Transverse colon (tissue), 4 donors: Measurements from ENCODE around the gene FAAH.

ENCODE experiments used
- CTCF ChIP-seq, 5 experiments: fragments of 200-600 bp in 3 of 5; fragments of 450-650 bp in 2 of 5; sonication (generic) in 3 of 5; IDR thresholded peaks; 1 replicate in 2 of 5; 2 replicates in 3 of 5; pipeline ENCODE4 v1.5.1; 2016 to 2017; ENCODE audit warnings: antibody characterized with exemption in 5 of 5, inconsistent platforms in 3 of 5, mild to moderate bottlenecking in 2 of 5, moderate library complexity in 1 of 5
- EP300 ChIP-seq: sonication (generic); formaldehyde crosslinking; IDR thresholded peaks from one replicate; pipeline ENCODE4 v1.6.1; 2017; ENCODE audit warnings: antibody characterized with exemption, low read depth
- POLR2A ChIP-seq: fragments of 450-650 bp; IDR thresholded peaks from one replicate; pipeline ENCODE4 v1.6.1; 2016; ENCODE audit warnings: antibody characterized with exemption, mild to moderate bottlenecking, moderate library complexity
- POLR2AphosphoS5 ChIP-seq, 3 donors: sonication (generic); formaldehyde crosslinking; IDR thresholded peaks; one replicate each; pipeline ENCODE4 v1.6.1; 2016; ENCODE audit warnings: antibody characterized with exemption in 3 of 3

GRCh38 chr1:46405197-46405555 is 11.1 kb downstream of the FAAH start:
- no peak for TF ChIP-seq POLR2A
- TF ChIP-seq CTCF (IDR thresholded peaks at IDR 0.05) = no peak
- no peak for TF ChIP-seq POLR2AphosphoS5 (IDR thresholded peaks at IDR 0.05)
- no peak for TF ChIP-seq EP300
